GM19240 (cell line): Measurements from ENCODE around the gene C1QTNF12.
A peak's percentile ranks its signal among the peaks of the same experiment; 100 is the strongest.

ENCODE experiments used
- DNase-seq: peaks from one replicate; pipeline ENCODE4 v3.0.0; 2011; ENCODE audit warnings: low spot score; ENCODE audit not compliant: insufficient read length

The C1QTNF12 gene

DNA sequence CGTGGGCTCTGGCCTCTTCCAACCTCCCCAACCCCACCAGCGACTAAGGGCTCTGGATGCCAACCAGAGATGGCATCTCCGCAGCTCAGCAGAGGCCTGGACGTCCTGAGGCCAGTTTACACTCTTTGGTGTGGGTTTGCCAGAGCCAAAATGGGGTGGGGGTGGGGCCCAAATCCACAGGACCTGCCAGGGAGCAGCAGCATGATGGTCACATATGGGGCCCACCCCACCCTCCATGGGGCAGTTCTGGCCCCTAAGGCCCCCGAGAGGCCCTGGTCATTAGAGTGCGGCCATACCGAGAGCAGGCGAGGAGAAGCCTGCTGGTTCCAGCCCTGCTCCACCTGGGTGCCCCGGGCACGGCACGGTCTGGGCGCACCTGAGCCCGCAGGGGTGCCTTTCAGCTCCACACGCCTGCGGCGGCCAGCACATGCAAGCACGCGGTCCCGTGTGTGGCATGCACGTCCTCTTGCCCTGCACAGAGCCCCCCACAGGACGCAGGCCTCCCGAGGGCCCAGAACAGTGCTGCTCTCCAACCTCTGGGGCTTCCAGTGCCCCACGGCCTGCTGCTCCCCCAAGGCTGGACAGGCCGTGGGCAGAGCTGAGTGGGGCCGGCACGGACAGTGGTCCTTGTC, 4.8 kb downstream of the C1QTNF12 start:
- DNase-seq = no peak

DNA sequence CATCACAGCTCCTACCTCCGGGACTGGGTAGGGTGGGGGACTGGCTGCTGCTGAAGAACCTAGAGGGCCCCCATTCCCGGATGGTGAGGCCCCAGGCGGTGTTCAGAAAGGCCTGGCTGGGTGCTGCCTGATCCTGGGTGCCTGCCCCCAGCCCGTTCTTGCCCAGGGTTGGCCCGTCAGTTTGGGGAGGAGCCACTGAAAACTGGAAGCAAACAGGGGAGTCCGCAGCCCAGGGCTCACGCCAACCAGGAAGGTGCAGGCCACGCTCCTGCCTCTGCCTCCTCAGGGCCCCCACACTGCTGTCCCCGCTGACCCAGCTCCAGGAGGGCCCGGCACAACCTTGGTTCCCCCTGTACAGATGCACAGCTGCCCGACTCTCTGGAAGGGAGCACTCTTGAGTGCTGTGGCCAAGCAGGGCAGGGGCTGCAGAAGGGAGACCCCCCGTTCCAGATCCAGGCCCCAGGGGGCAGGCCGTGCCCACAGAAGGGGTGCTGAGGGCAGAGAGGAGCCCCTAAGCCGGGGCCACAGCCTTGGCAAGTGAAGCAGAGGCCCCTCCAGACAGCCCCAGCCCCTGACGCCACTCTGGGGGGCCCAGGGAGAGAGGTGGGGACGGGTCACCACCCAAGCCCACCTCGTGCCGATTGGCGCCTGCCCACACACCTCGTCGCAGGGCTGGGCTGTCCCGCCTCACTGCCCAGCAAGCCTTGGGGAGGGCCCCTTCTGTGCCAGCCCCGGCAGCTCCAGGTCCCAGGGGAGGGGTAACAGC, 5.5 kb downstream of the C1QTNF12 start:
- DNase-seq = no peak

DNA sequence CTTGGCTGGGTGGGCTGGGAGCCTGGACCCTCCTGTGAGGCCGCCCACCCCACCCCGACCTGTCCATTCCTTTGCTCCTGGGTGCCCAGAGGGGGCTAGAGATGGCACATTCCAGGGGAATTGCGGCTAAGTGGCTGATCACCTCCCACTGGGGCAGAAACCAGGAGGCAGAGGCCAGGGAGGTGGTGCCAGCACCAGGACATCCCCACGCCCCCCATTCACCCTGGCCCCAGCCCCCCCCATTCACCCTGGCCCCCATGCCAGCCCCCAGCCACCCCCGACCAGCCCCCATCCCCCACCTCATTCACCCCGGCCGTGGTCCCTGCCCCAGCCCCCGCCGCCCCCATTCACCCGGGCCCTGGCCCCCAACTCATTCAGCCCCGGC, 6.2 kb downstream of the C1QTNF12 start:
- no peak for DNase-seq

DNA sequence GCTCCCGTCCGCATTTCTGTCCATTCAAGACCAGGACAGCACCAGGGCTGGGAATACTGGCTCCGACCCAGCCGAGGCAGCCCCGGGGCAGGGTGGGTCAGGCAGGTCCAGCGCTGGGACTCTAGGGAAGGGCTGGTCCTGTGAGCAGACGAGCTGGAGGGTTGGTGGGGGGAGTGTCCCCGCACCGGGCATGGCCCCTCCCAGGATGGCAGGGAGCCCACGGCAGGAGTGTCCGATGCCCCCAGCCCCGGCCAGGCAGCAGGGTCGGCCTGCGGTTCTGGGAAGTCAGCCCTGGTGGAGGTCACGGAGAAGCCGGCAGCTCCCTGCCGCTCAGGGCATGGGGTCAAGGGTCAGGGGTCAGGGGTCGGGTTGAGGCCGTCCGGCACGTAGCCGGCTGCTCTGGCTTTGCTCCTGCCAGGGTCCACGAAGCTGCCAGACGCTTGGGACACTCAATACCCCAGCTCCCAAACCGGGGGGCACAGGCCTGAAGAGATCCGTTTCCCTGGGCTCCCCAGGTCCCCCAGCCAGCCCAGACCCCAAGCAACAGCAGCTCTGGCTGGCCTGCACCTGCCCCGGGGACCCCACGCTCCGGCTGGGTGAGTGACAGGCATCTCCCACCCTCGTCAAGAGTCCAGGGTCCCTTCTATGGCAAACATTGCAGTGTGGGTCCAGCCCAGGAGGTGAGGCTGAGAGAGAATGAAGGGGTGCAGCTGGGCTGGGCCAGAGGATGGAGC, 6.7 kb downstream of the C1QTNF12 start:
- DNase-seq = no peak

DNA sequence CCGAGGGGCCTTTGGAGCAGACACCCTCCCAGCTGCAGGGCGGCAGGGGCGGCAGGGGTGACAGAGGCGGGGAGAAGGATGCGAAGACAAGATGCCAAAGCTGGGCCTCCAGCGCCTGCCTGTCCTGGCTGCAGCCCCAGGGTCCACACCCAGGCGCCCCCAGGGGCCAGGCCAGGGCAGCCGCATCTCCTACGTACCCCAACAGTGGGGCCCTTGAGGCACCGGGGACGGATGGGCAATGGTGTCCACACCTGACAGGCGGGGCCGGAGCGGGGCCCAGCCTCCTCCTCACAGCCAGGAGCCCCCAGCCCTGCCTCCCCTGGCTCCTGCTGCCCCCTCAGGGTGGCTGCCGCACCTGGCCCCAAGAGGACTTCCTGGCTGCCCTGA, 7.3 kb downstream of the C1QTNF12 start:
- DNase-seq = no peak

DNA sequence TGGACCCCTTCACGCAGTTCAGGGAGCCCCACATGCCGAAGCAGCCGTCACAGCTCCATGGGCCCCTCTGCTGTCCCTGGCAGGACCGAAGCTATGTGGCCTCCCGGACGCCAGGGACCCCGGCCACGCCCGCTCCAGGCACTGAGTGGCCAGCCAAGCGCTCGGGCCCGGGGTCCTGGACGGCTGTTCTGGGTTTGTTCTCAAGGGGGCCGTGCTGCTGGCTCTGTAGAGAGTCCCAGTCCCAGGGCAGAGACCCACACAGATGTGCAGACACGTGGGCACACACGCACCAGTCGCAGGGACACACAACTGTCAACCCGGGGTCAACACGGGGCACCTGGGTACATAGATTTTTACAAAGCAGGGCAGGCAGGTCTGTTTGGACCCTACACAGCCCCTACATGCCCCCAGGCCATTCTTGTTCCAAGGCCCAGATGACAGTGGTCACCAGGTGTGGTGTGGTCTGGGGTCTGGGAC, 7.8 kb downstream of the C1QTNF12 start:
- DNase-seq = no peak

DNA sequence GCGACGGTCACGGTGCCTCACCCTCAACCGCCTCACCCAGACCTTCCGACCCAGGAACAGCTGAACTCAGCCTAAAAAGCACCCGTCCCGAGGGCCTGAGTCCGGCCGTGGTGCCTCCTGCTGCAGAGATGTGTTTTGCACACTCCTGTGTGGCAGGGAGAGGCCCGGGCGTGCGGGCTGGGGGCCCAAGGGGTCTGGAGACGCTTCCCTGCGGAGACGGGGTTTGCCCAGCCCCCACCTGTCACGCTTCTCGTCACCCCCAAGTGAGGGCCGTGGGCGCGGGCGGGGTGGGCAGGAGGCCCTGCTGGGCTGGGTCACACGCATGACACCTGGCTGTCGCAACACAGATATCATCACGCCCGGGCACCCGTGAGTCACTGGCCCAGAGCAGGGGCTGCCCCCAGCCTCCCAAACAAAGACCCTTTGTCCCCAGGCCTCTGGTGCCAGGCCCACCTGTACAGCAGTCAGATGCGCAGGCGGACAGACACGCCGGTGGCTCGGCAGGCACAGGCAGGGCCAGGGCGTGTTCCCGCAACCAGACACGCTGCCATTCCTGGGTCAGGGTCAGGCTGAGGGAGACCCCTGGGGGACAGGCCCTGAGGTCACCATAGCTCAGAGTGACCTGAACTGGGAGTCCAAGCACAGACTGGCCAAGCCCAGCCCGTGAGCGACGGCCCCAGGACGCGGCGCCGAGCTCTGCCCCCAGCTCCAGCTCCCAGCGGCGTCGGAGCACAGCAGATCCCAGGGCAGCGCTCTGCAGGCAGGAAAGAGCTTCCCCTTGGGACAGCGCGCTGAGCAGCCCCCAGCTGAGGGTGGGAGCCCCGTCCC, 8.4 kb downstream of the C1QTNF12 start:
- no peak for DNase-seq

DNA sequence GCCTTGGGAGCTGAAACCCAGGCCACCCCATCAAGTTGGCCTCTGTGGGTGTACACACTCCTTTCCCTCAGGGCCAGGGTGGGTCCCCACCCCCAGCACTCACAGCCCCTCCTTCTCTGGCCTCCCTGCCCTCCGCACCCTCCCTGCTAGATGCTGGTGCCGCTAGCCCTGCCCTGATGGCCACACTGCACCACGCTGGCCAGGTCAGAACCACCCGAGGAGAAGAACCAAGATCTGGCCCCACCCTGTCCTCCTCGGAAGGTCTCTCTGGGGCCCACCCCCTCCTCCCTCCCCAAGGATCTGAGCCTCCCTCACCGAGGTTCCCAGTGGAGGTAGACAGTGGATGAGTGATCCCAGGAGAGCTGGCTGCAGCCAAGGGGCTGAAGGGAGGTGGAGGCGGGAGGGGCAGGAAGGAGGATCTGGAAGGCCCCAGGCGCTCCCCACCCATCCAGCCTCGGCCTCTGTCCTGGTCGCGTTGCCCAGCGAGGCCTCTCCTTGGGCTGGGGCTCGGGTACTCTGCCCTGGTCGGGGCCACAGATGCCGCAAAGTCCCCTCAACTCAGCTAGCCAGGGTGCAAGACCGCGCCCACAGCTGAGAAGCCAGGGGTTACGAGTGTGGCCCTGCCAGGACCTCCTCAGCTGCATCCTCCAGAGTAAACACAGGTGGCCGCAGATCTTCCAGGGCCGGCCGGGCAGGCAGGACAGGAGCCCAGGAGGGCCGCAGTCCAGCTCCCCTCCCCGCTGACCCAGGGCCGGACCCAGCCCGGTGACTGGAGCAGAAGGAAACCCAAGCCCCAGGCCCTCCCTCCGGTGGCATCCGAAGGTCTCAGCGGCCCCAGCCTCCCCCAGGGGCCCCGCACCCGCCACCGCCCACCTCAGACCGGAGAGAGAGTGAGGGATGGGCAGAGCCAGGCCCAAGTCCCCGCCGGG, 9.3 kb downstream of the C1QTNF12 start:
- no peak for DNase-seq

DNA sequence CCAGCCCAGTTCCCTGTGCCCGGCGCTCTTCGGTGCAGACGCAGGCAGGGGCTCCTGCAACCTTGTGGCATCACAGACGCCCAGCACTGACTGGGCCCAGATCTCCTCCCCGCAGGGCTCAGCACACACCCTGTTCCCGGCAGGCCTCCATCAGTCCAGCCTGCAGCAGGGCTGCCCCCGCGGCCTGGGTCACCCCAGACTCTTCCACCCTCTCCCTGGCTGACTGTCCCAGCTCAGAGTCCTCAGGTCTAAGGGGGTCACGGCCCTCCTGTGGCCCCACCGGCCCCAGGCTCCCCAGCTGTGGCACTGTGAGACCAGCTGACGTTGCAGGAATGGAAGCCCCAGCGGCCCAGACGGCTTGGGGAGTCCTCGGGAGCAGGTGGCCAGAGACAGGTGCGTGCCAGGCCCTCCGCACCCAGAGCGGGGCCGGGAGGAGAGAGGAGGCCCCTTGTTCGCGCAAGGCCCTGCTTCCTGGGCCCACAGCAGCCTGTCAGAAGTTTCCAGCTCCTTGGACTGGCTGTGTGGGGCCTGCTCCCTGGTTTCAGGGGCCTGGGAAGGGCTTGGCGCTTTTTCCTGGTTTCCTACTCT, 10.3 kb downstream of the C1QTNF12 start:
- no peak for DNase-seq

DNA sequence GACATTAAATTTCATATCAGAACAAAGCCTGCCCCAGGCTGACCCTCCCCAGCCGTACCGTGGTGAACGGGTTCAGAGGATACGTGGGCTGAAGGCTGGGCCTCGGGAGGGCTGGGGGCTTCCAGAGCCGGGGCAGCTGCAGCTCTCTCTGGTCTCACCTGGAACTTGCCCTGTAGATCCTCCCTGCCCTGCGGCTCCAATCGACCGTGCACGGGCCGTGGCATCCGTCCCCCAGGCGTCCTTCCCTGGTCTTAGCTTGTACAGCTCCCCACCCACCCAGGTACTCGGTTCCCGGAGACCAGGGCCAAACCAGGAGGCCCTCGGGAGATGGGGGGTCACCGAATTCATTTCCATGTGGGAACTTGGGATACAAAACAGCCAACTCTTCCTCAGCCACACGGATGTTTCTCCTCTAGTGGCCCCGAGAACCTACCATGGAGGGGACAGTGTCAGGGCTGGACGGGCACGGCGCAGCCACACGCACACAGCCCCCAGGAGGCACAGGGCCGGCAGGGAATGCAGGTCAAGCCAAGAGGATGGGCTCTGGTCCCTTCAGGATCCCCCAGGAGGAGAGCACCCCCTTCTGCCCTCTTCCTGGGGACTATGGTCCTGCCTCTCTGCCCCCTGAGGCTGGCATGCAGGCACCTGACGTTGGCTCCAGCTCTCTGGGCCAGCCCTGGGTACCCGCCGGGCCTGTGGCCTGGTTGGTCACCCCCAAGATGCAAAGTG, 11.3 kb downstream of the C1QTNF12 start:
- DNase-seq = no peak

DNA sequence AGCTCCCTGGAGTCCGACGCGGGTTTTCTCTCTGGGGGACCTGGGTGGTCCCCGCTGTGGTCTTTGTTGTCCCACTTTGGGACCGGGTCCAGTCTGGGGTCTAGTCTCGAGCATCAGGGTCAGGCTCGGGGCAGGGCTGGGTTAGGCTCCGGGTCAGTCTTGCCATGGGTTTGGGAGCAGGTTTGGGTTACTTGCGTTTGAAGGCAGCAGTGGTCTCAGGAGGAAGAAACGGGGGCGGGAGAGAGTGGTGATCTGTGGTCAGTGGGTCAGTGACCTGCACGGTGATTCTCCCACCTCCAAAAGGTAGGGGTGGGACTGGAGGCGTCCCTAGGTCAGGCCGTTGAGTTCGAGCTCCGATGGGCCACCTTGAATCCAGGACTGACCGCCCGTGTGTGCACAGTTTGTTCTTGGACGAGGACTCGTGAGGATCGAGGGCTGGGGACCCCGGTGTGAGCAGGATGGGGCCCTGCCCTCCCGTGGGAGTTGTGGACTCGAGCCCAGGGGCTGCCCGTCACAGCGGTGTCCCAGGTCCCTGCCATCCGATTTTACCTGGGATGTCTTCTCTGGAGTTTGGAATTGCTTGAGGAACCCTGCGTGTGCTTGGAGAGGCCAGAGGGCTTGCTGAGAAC, 12.2 kb downstream of the C1QTNF12 start:
- DNase-seq = no peak

DNA sequence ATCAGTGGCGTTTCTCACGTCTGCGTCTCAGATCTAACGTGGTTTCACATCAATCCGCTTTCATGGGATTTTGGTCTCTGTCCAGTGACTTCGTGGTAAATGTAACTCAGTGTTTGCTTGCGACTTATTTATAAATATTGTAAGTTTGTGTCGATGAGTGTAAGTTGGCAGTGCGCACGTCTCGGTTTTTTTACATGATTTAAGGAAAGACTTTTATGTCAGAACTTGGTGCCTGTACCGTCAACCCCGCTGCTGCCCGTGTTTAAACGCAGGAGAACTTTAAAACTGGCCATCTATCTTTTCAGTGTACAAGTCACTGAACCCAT, 13.0 kb downstream of the C1QTNF12 start:
- no peak for DNase-seq

DNA sequence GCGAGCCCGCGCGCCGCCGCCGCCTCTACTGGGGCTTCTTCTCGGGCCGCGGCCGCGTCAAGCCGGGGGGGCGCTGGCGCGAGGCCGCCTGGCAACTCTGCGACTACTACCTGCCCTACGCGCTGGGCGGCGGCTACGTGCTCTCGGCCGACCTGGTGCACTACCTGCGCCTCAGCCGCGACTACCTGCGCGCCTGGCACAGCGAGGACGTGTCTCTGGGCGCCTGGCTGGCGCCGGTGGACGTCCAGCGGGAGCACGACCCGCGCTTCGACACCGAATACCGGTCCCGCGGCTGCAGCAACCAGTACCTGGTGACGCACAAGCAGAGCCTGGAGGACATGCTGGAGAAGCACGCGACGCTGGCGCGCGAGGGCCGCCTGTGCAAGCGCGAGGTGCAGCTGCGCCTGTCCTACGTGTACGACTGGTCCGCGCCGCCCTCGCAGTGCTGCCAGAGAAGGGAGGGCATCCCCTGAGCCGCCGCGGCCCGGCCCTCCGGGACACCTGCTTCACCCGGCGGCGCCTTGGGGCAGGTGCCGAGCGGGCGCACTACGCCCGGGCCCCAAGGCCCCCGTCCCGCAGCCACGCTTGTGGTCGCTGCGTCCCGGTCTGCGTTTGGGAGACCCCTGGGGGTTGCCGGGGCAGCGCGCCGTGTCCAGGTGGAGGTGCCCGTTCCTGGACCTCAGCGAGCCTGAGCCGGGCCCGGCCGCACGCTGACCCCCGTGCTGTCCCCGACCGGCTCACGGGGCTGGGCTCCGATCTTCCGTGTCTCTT, 13.5 kb downstream of the C1QTNF12 start:
- DNase-seq = no peak

DNA sequence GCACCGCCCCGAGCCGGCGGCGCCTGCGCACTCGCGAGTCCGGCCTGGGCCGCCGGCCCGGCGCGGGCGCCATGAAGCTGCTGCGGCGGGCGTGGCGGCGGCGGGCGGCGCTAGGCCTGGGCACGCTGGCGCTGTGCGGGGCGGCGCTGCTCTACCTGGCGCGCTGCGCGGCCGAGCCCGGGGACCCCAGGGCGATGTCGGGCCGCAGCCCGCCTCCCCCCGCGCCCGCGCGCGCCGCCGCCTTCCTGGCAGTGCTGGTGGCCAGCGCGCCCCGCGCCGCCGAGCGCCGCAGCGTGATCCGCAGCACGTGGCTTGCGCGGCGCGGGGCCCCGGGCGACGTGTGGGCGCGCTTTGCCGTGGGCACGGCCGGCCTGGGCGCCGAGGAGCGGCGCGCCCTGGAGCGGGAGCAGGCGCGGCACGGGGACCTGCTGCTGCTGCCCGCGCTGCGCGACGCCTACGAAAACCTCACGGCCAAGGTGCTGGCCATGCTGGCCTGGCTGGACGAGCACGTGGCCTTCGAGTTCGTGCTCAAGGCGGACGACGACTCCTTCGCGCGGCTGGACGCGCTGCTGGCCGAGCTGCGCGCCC, 14.2 kb downstream of the C1QTNF12 start, which contains the start of gene B3GALT6:
TSS of gene B3GALT6 (plus strand) at position 30 of the 588 bp plus-strand sequence. CDS start at position 72, 42 bp downstream.
- DNase-seq = no peak

DNA sequence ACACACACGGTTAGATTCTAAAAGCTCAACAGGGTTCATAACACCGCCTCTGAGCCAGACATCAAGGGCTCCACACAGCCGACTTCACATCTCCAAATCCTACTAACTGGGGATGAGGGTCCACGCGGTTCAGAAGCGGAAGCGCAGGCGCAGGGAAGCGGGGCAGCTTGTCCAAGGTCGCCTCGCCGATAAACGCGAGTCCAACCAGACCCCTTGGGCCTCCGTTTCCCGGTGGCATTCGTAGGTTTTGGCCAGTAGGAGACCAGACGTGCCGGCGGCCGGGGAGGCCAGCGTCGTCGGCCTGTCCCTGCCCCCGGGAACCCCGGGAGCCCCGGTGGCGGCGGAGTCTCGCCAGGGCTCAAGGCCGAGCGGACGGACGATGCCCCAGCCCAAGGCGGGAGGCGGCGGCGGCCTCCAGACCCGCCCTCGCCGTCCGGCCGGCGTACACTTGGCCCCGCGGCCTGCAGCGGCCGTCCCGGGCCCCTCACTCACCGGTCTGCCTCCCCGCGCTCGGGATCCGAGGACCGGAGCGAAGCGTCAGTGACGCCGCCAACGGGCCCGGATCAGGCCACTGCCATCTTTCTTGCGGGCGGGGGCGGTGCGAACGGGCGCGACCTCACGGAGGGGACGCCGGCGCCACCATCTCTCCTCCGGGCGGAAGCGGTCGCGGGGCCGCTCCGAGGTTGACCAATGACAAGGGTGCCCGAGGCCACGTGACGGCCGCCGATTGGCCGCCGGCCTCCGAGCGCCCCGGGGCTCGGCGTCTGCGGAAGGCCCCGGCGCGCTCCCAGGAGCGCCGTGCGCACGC, 14.9 kb downstream of the C1QTNF12 start, which contains the start of gene SDF4:
TSS of gene SDF4 (minus strand) at position 602 of the 808 bp plus-strand sequence. CDS start 3,229 bp downstream, outside the sequence.
- DNase-seq = peak; percentile 100

DNA sequence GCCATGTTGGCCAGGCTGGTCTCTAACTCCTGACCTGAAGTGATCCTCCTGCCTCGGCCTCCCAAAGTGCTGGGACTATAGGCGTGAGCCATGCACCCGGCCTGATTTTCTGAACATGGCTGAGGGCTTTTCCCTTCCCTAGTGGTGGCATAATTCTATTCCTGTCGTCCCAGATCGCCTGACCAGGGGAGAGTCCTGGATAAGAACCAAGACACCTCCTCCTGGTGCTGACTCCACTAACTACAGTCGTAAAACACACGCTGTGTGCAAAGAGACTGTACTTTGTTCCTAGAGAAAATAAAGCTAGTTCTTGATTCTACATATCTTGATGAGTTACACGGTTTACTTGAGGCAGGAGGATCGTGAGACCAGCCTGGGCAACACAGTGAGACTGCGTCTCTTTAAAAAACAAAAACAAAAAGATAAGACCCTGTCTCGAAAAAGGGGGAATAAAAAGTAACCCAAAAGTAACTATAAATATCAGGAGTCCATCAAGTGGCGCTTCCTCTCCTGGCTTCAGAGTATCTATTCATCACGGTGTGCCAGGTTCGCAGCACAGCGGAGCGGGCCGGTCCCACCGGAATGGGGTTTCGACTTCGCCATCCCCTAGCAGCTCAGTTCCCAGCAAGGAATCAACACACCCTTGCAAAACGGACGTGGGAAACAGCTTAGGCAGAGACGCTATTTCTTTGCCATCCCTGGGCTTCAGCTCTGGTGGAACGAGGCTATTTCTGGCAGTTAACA, 15.7 kb downstream of the C1QTNF12 start:
- DNase-seq = no peak
